Measurements from ENCODE around the gene SORCS3. TPM values are rescaled to one million over a fixed set of nuclear protein-coding genes. Genes with fewer than 3 reads are reported as not detected.

Gene SORCS3
- total and polyA plus RNA-seq, 9 of the 15 experiments (the other 6 are each of a cell fraction or from before 2014, with no cell fraction given) = not detected

- CTCF ChIA-PET (ENCODE audit: low intra/inter-chr PET ratio) = no interaction called here
- no peak for FAIRE-seq
- 0% methylated on average over 1 of the region's 1 CpG for WGBS (ENCODE audit: insufficient coverage, low coverage, missing lambda C conversion rate)
- intact Hi-C loops (cut with micrococcal nuclease) (no loop called here), in situ Hi-C loops (cut with MboI) (no loop called here)
- no TSS peak for BruUV-seq (replicated peaks)
- Histone ChIP-seq H3K4me2 (ENCODE audit: insufficient read depth, low read length) (no peak overlapping the region), H3K36me3 (ENCODE audit: control insufficient read depth, insufficient read depth, low read length) (no peaks in the 10 kb centered on the region), H3K27me3 (ENCODE audit: control insufficient read depth in 2 of 2, insufficient read depth in 2 of 2, low read length in 2 of 2) (no peaks in the 10 kb centered on the region), H3K4me1 (replicated peaks in 1 of 2; ENCODE audit: control insufficient read depth in 2 of 2, insufficient read depth in 2 of 2, low read length in 2 of 2) (no peaks in the 10 kb centered on the region), H3K9ac (ENCODE audit: insufficient read depth in 1 of 2, low read depth in 2 of 2, low read length in 2 of 2) (no peak overlapping the region), H3K9me1 (ENCODE audit: control insufficient read depth, insufficient read depth, low read length) (no peaks in the 10 kb centered on the region), H3K9me3 (replicated peaks; ENCODE audit: control insufficient read depth, insufficient read depth, low read depth, low read length) (no peaks in the 10 kb centered on the region), H3K79me2 (ENCODE audit: control insufficient read depth, insufficient read depth, low read length) (no peaks in the 10 kb centered on the region), H3K4me3 (no peak overlapping the region), H3K27ac (ENCODE audit: extremely low read depth, low read depth, low read length) (no peak overlapping the region), H2AFZ (ENCODE audit: low read depth, low read length) (no peak overlapping the region), H4K20me1 (replicated peaks; ENCODE audit: control insufficient read depth, insufficient read depth, low read length) (no peaks in the 10 kb centered on the region)
- no peak for ATAC-seq
- POLR2A ChIA-PET = no interaction called here
- DNase-seq (ENCODE audit: extremely low read depth in 1 of 4, low spot score in 3 of 4) = no peak
- TF ChIP-seq PURB (CRISPR knock-in tag; IDR thresholded peaks at IDR 0.05; ENCODE audit: low read depth) = no peak
Measured at GRCh38 chr10:104895541-104895940, 254.5 kb downstream of the SORCS3 start.

GRCh38 chr10:104895981-104896380 is 254.9 kb downstream of the SORCS3 start:
- Histone ChIP-seq H3K9me1 (ENCODE audit: control insufficient read depth, insufficient read depth, low read length) (no peaks in the 10 kb centered on the region), H2AFZ (ENCODE audit: low read depth, low read length) (no peak overlapping the region), H3K9ac (ENCODE audit: insufficient read depth in 1 of 2, low read depth in 2 of 2, low read length in 2 of 2) (no peak overlapping the region), H3K27ac (ENCODE audit: extremely low read depth, low read depth, low read length) (no peak overlapping the region), H3K79me2 (ENCODE audit: control insufficient read depth, insufficient read depth, low read length) (no peaks in the 10 kb centered on the region), H3K9me3 (replicated peaks; ENCODE audit: control insufficient read depth, insufficient read depth, low read depth, low read length) (no peaks in the 10 kb centered on the region), H3K4me3 (no peak overlapping the region), H4K20me1 (replicated peaks; ENCODE audit: control insufficient read depth, insufficient read depth, low read length) (no peaks in the 10 kb centered on the region), H3K27me3 (ENCODE audit: control insufficient read depth in 2 of 2, insufficient read depth in 2 of 2, low read length in 2 of 2) (no peaks in the 10 kb centered on the region), H3K36me3 (ENCODE audit: control insufficient read depth, insufficient read depth, low read length) (no peaks in the 10 kb centered on the region), H3K4me2 (ENCODE audit: insufficient read depth, low read length) (no peak overlapping the region), H3K4me1 (replicated peaks in 1 of 2; ENCODE audit: control insufficient read depth in 2 of 2, insufficient read depth in 2 of 2, low read length in 2 of 2) (no peaks in the 10 kb centered on the region)
- ChIA-PET CTCF (ENCODE audit: low intra/inter-chr PET ratio) (no interaction called here), POLR2A (no interaction called here)
- no TSS peak for BruUV-seq (replicated peaks)
- no peak for ATAC-seq
- intact Hi-C loops (cut with micrococcal nuclease) (no loop called here), in situ Hi-C loops (cut with MboI) (no loop called here)
- TF ChIP-seq ZBTB33 (CRISPR knock-in tag; IDR thresholded peaks at IDR 0.05) (no peak), SIRT6 (IDR thresholded peaks at IDR 0.05; ENCODE audit: low read depth, low read length) (no peak), RBM25 (IDR thresholded peaks at IDR 0.05; ENCODE audit: low read depth, low read length, severe bottlenecking) (no peak), ZNF165 (CRISPR knock-in tag; IDR thresholded peaks at IDR 0.05; ENCODE audit: borderline replicate concordance) (no peak), FOS (IDR thresholded peaks at IDR 0.05; ENCODE audit: extremely low read depth, insufficient read length) (no peak)
- no peak for FAIRE-seq
- DNase-seq (ENCODE audit: extremely low read depth in 1 of 4, low spot score in 3 of 4) = no peak
- 0% methylated on average over 1 of the region's 1 CpG for WGBS (ENCODE audit: insufficient coverage, low coverage, missing lambda C conversion rate)

Measured in K562 (cell line).